Tibial artery (tissue), 4 donors: ENCODE results near the gene RIPOR3.

Experiments used
- DNase-seq, 2 donors: peaks; one replicate each; pipeline ENCODE4 v3.0.0-alpha.2; 2019
- H3K27ac ChIP-seq, 2 donors: fragments of 200-600 bp; sonication (generic) in 1 of 2; 1 replicate in 1 of 2; 2 replicates in 1 of 2; pipeline ENCODE4 v1.5.1; 2018 to 2019; ENCODE audit warnings: mild to moderate bottlenecking in 1 of 2
- H3K27me3 ChIP-seq, 2 donors: fragments of 200-600 bp; sonication (generic) in 1 of 2; one replicate each; pipeline versions ENCODE4 v1.5.1 to v1.6.0; 2016 to 2019
- H3K36me3 ChIP-seq, 3 donors: fragments of 200-600 bp; sonication (generic) in 2 of 3; one replicate each; pipeline ENCODE4 v1.5.1; 2016 to 2019; ENCODE audit warnings: mild to moderate bottlenecking in 2 of 3
- H3K4me1 ChIP-seq, 4 donors: fragments of 200-600 bp; sonication (generic) in 2 of 4; 1 replicate in 3 of 4; 2 replicates in 1 of 4; pipeline ENCODE4 v1.5.1; 2016 to 2019
- H3K4me3 ChIP-seq, 2 donors: fragments of 200-600 bp; sonication (generic) in 1 of 2; 1 replicate in 1 of 2; 2 replicates in 1 of 2; pipeline ENCODE4 v1.5.1; 2018 to 2019; ENCODE audit warnings: mild to moderate bottlenecking in 2 of 2
- H3K9me3 ChIP-seq, 3 donors: fragments of 200-600 bp; sonication (generic) in 1 of 3; one replicate each; pipeline ENCODE4 v1.5.1; 2016 to 2019
- intact Hi-C: fragments of 100-400 bp; cut with DNase I; formaldehyde crosslinking; loops from one replicate; pipeline ENCODE4 v1.15.0; 2023; ENCODE audit warnings: low total_unique reads
- TF ChIP-seq, protein P1 (sequence below), 2 experiments: fragments of 200-600 bp in 1 of 2; fragments of 450-650 bp in 1 of 2; IDR thresholded peaks; one replicate each; pipeline ENCODE4 v1.5.1; 2017 to 2019; ENCODE audit warnings: antibody characterized with exemption in 2 of 2, mild to moderate bottlenecking in 1 of 2, moderate library complexity in 1 of 2

Gene RIPOR3

DNA sequence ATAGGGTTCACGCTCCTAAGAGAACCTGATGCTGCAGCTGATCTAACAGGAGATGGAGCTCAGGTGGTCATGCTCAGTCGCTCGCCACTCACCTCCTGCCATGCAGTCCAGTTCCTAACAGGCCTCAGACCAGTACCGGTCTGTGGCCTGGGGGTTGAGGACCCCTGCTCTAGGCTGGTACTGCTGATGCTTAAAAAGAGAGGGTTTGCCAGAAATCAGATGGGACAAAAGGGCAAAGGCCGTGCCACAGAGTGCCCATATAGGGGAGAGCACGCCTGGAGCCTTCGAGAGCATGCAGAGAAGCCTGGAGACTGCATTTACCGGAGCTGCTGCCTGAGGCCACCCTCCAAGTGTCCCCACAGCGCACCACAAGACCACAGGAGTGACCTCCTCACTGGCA is 105.7 kb downstream of the RIPOR3 start:
- no peak overlapping the region for H3K27ac ChIP-seq
- H3K9me3 ChIP-seq = no peaks in the 10 kb centered on the region
- TF ChIP-seq, protein P1, sequence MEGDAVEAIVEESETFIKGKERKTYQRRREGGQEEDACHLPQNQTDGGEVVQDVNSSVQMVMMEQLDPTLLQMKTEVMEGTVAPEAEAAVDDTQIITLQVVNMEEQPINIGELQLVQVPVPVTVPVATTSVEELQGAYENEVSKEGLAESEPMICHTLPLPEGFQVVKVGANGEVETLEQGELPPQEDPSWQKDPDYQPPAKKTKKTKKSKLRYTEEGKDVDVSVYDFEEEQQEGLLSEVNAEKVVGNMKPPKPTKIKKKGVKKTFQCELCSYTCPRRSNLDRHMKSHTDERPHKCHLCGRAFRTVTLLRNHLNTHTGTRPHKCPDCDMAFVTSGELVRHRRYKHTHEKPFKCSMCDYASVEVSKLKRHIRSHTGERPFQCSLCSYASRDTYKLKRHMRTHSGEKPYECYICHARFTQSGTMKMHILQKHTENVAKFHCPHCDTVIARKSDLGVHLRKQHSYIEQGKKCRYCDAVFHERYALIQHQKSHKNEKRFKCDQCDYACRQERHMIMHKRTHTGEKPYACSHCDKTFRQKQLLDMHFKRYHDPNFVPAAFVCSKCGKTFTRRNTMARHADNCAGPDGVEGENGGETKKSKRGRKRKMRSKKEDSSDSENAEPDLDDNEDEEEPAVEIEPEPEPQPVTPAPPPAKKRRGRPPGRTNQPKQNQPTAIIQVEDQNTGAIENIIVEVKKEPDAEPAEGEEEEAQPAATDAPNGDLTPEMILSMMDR (IDR thresholded peaks at IDR 0.05) = no peak
- no peaks in the 10 kb centered on the region for H3K27me3 ChIP-seq
- peaks cover 0 to 10% (median 0%) of the 10 kb centered on the region in 4 donors for H3K4me1 ChIP-seq
- H3K36me3 ChIP-seq = peaks cover 26 to 86% (median 55%) of the 10 kb centered on the region in 3 donors
- no peak overlapping the region for H3K4me3 ChIP-seq
- no peak for DNase-seq
- intact Hi-C loops = loop anchor here (5.0 kb wide), 1 partner anchor 157 kb away; no protein-coding TSS in a partner anchor

DNA sequence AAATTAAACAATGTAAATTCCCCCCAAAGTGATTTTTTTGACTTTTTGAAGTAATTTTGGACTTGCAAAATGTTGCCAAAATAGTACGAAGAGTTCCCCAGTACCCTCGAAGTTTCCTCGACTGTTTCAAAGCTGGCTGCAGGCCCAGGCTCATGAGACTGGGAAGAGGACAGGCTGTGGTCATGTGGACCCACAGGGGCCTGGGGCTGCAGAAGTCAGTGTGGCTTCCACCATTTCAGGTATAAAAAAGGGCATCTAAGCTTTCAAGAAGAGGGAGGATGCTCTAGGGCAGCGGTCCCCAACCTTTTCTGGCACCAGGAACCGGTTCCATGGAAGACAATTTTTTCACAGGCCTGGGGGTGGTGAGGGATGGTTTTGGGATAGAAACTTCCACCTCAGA is 106.1 kb downstream of the RIPOR3 start:
- Histone ChIP-seq H3K36me3 (peaks cover 26 to 87% (median 60%) of the 10 kb centered on the region in 3 donors), H3K4me1 (peaks cover 0 to 10% (median 0%) of the 10 kb centered on the region in 4 donors), H3K27ac (no peak overlapping the region), H3K4me3 (no peak overlapping the region), H3K27me3 (no peaks in the 10 kb centered on the region), H3K9me3 (no peaks in the 10 kb centered on the region)
- DNase-seq = no peak
- TF ChIP-seq, protein P1 (IDR thresholded peaks at IDR 0.05) = no peak
- intact Hi-C loops = loop anchor here (5.0 kb wide), 1 partner anchor 157 kb away; no protein-coding TSS in a partner anchor

DNA sequence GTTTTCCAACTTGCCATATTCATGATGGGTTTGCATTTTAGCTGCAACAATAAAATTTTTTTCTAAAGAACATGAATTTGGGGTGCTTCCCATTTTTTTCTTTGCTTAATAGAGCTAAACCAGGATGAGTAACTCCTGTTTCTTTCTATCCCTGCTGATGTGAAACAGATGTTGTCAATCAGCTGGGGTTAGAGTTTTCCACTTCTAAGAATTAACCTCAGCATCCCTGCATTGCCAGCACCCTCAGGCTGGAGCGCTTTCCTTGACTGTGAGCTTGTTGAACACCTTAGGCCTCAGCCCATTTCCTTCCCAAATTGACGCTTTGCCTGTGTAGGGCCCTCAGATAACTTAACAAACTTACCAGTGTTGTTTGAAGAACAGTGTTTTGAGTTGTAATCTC is 106.7 kb downstream of the RIPOR3 start:
- peaks cover 28 to 87% (median 63%) of the 10 kb centered on the region in 3 donors for H3K36me3 ChIP-seq
- intact Hi-C loops = loop anchor here (5.0 kb wide), 1 partner anchor 158 kb away; no protein-coding TSS in a partner anchor
- TF ChIP-seq, protein P1 (IDR thresholded peaks at IDR 0.05) = no peak
- H3K9me3 ChIP-seq = no peaks in the 10 kb centered on the region
- DNase-seq = no peak
- H3K27me3 ChIP-seq = no peaks in the 10 kb centered on the region
- no peak overlapping the region for H3K4me3 ChIP-seq
- H3K27ac ChIP-seq = no peak overlapping the region
- peaks cover 0 to 10% (median 1%) of the 10 kb centered on the region in 4 donors for H3K4me1 ChIP-seq

DNA sequence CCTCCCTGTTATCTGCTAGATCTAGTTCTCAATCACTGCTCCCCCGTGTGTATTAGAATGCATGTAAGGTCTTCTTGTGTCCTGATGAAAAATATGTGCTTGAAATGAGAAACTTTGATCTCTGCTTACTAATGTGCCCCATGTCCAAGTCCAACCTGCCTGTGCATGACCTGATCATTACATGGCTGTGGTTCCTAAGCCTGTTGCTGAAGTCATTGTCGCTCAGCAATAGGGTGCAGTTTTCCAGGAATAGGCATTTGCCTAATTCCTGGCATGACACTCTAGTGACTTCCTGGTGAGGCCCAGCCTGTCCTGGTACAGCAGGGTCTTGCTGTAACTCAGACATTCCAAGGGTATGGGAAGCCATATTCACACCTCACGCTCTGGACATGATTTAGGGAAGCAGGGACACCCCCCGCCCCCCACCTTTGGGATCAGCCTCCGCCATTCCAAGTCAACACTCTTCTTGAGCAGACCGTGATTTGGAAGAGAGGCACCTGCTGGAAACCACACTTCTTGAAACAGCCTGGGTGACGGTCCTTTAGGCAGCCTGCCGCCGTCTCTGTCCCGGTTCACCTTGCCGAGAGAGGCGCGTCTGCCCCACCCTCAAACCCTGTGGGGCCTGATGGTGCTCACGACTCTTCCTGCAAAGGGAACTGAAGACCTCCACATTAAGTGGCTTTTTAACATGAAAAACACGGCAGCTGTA is 107.7 kb downstream of the RIPOR3 start:
- no peak for DNase-seq
- H3K27ac ChIP-seq = no peak overlapping the region
- intact Hi-C loops = no loop called here

DNA sequence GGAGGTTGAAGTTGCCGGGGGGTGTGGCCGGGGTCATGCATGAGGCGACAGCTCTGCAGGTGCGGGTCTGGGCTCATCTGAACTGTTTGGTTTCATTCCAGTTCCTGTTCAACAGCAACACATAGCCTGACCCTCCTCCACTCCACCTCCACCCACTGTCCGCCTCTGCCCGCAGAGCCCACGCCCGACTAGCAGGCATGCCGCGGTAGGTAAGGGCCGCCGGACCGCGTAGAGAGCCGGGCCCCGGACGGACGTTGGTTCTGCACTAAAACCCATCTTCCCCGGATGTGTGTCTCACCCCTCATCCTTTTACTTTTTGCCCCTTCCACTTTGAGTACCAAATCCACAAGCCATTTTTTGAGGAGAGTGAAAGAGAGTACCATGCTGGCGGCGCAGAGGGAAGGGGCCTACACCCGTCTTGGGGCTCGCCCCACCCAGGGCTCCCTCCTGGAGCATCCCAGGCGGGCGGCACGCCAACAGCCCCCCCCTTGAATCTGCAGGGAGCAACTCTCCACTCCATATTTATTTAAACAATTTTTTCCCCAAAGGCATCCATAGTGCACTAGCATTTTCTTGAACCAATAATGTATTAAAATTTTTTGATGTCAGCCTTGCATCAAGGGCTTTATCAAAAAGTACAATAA is 108.6 kb downstream of the RIPOR3 start:
- Histone ChIP-seq H3K27ac (no peak overlapping the region), H3K4me3 (no peak overlapping the region), H3K36me3 (peaks cover 48 to 99% (median 82%) of the 10 kb centered on the region in 3 donors), H3K27me3 (no peaks in the 10 kb centered on the region), H3K9me3 (no peaks in the 10 kb centered on the region), H3K4me1 (peaks cover 0 to 6% (median 1%) of the 10 kb centered on the region in 4 donors)
- TF ChIP-seq, protein P1 (IDR thresholded peaks at IDR 0.05) = no peak
- intact Hi-C loops = no loop called here
- peak in 1 of 2 donors; percentile 55 for DNase-seq

More for the DNA sequence above, 107.7 kb downstream of the RIPOR3 start:
- peaks cover 39 to 93% (median 74%) of the 10 kb centered on the region in 3 donors for H3K36me3 ChIP-seq
- H3K4me3 ChIP-seq = no peak overlapping the region
- H3K4me1 ChIP-seq = peaks cover 0 to 10% (median 1%) of the 10 kb centered on the region in 4 donors
- TF ChIP-seq, protein P1 (IDR thresholded peaks at IDR 0.05) = no peak
- H3K27me3 ChIP-seq = no peaks in the 10 kb centered on the region
- no peaks in the 10 kb centered on the region for H3K9me3 ChIP-seq
